ENCODE data around the gene APBA1.

The APBA1 gene

DNA sequence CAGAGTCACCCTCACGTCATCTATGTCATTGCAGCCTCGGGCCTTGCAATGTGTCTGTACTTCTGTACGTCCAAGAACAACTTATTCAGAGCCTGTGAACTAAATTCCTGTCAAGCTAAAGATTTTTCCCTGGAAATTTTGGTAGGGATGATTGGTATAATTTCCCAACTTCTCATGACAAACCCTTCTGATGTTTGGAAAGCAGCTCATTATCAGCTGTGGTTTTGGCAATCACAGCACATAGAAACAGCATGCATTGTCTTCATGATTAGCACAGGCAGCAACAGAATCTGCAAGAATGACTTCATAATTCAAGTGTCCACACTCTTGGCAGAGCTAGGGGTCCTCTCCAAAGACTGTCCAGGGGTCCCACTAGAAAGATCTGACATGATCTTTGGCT lies 49.5 kb downstream of the APBA1 start:
- POLR2A ChIA-PET (ENCODE audit: low non-redundant PET): no interaction called here
- CTCF ChIA-PET: interaction anchor here (0.5 to 0.6 kb wide), 2 partner anchors 239 to 681 kb away, joined by 3 to 5 read pairs; no protein-coding TSS in a partner anchor
- TF ChIP-seq, protein P1, sequence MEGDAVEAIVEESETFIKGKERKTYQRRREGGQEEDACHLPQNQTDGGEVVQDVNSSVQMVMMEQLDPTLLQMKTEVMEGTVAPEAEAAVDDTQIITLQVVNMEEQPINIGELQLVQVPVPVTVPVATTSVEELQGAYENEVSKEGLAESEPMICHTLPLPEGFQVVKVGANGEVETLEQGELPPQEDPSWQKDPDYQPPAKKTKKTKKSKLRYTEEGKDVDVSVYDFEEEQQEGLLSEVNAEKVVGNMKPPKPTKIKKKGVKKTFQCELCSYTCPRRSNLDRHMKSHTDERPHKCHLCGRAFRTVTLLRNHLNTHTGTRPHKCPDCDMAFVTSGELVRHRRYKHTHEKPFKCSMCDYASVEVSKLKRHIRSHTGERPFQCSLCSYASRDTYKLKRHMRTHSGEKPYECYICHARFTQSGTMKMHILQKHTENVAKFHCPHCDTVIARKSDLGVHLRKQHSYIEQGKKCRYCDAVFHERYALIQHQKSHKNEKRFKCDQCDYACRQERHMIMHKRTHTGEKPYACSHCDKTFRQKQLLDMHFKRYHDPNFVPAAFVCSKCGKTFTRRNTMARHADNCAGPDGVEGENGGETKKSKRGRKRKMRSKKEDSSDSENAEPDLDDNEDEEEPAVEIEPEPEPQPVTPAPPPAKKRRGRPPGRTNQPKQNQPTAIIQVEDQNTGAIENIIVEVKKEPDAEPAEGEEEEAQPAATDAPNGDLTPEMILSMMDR (conservative IDR thresholded peaks at IDR 0.05; ENCODE audit: low read depth): no peak
- H3K27ac ChIP-seq: no peak overlapping the region
- DNase-seq (ENCODE audit: low spot score): no peak

DNA sequence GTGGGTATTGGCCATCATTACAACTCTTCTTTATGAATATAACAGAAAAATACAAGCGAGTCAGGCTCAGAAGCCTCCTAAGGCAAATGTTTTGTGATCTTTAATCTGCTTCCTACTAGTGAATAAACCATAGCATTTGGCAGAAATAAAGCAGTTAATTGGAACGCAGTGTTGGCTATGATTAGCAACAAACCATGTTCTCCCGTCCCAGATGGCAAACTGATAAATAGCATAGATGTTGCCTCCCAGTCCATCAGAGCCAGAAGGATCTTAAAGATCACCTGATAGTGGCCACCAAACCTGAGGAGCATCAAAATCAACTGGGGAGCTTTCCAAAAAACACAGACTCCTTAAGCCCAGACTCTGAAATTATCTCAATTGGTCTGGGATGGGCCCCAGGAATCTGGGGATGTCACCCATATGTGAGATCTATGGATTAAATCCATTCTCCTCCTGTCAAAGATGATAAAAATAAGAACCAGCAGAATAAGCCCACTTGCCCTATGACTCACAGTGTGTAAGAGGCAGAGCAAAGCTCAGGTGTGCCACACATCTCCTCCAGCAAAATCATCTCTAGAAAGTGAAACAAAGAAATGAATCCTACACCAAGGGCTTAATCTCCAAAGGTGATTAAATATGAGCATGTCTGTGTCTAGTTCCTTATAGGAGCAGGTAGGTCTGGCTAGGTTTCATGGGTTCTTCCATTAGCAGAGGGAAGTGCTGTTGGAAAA lies 50.3 kb downstream of the APBA1 start:
- ChIA-PET CTCF (interaction anchor here (0.5 kb wide), 1 partner anchor 681 kb away, joined by 3 read pairs; no protein-coding TSS in a partner anchor), POLR2A (ENCODE audit: low non-redundant PET) (no interaction called here)
- H3K27ac ChIP-seq: no peak overlapping the region
- DNase-seq (ENCODE audit: low spot score): peak; percentile 8
- TF ChIP-seq, protein P1 (conservative IDR thresholded peaks at IDR 0.05; ENCODE audit: low read depth): no peak

DNA sequence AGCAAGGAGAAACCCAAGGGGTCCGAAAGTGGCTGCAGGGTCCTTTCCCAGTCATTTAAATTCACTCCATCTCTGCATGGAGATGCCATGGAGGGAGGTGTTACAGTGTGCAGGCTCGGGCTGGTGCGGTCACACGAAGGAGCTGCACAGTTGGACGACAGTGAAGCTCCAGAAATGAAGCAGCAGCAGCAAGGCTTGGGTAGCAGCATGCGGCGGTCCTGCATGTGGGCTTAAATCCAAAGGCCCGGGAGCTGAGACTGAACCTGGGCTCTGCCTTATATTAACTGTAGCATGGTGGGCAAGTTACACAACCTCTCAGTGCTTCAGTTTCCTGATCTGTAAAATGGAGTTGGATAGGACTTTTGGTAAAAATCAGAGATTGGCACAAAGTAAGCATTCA lies 51.4 kb downstream of the APBA1 start:
- ChIA-PET POLR2A (ENCODE audit: low non-redundant PET) (no interaction called here), CTCF (no interaction called here)
- H3K27ac ChIP-seq: no peak overlapping the region
- no peak for DNase-seq (ENCODE audit: low spot score)
- TF ChIP-seq, protein P1 (conservative IDR thresholded peaks at IDR 0.05; ENCODE audit: low read depth): no peak

- DNase-seq (ENCODE audit: low spot score): no peak
- TF ChIP-seq, protein P1 (conservative IDR thresholded peaks at IDR 0.05; ENCODE audit: low read depth): no peak
- ChIA-PET CTCF (no interaction called here), POLR2A (ENCODE audit: low non-redundant PET) (no interaction called here)
- H3K27ac ChIP-seq: no peak overlapping the region
Measured at GRCh38 chr9:69619233-69619632, 52.9 kb downstream of the APBA1 start.

DNA sequence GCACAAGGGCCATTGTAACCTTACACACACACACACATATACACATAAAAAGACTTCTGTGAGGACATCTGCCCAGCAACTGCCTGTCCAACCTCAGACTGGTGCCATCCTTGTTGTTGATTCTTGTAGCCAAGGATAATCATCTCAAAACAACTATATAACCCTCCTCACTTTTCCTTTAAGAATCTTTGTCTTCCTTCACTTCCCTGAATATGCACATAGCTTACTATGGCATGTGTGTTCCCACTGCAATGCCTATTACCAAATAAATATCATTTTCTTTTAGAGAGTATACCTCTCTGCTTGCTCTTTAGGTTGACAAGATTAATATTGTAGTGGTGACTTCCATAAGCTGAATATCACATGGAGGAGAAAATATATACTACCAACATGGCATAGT lies 55.2 kb downstream of the APBA1 start:
- DNase-seq (ENCODE audit: low spot score): no peak
- no peak overlapping the region for H3K27ac ChIP-seq
- TF ChIP-seq, protein P1 (conservative IDR thresholded peaks at IDR 0.05; ENCODE audit: low read depth): no peak
- ChIA-PET POLR2A (ENCODE audit: low non-redundant PET) (no interaction called here), CTCF (no interaction called here)

GRCh38 chr9:69615880-69616279 lies 56.3 kb downstream of the APBA1 start:
- CTCF ChIA-PET: interaction anchor here (0.6 kb wide), 1 partner anchor 934 kb away, joined by 3 read pairs; no protein-coding TSS in a partner anchor
- no peak overlapping the region for H3K27ac ChIP-seq
- TF ChIP-seq, protein P1 (conservative IDR thresholded peaks at IDR 0.05; ENCODE audit: low read depth): no peak
- POLR2A ChIA-PET (ENCODE audit: low non-redundant PET): no interaction called here
- no peak for DNase-seq (ENCODE audit: low spot score)
